WTC11 (cell line): Measurements from ENCODE around the gene LMBRD1. TPM values are rescaled to one million over a fixed set of nuclear protein-coding genes. Genes with fewer than 3 reads are reported as not detected.

Experiments used
- ATAC-seq: fragments of 200-7000 bp; cut with Tn5 transposase; 2 replicates; pipeline ENCODE4 v1.10.0; 2021; ENCODE audit warnings: mild to moderate bottlenecking, moderate library complexity
- CTCF ChIA-PET: fragments of 300-600 bp; sonication (Branson Sonifier 250); formaldehyde crosslinking; loops from one replicate; lab custom pipeline; 2021; ENCODE audit warnings: antibody characterized with exemption; lab: Charles Lee
- POLR2A ChIA-PET: fragments of 350-600 bp; sonication (Branson Sonifier 250); formaldehyde crosslinking; loops from one replicate; lab custom pipeline; 2021; ENCODE audit warnings: antibody characterized with exemption; lab: Charles Lee
- DNase-seq: peaks from one replicate; pipeline ENCODE4 v3.0.0; 2021; ENCODE audit warnings: low spot score
- H3K27ac Mint-ChIP-seq: 2 replicates; pipeline ENCODE4 v1.8.0; 2021; ENCODE audit warnings: mixed read lengths
- H3K27me3 Mint-ChIP-seq: 2 replicates; pipeline ENCODE4 v1.8.0; 2021; ENCODE audit warnings: low read depth, mild to moderate bottlenecking, moderate library complexity, mixed read lengths
- H3K36me3 Mint-ChIP-seq: 2 replicates; pipeline ENCODE4 v1.8.0; 2021; ENCODE audit warnings: mixed read lengths
- H3K4me1 Mint-ChIP-seq: 2 replicates; pipeline ENCODE4 v1.8.0; 2022; ENCODE audit warnings: mixed read lengths
- H3K4me3 Mint-ChIP-seq: 2 replicates; pipeline ENCODE4 v1.8.0; 2021; ENCODE audit warnings: mild to moderate bottlenecking, moderate library complexity, mixed read lengths
- H3K9me3 Mint-ChIP-seq: 2 replicates; pipeline ENCODE4 v1.8.0; 2021; ENCODE audit warnings: mixed read lengths
- ATF6 ChIP-seq: sonication (generic); formaldehyde crosslinking; IDR thresholded peaks from 2 replicates; pipeline ENCODE4 v1.8.1; 2023; ENCODE audit warnings: mild to moderate bottlenecking, missing genetic modification reagents
- CREM ChIP-seq: sonication (generic); formaldehyde crosslinking; IDR thresholded peaks from 2 replicates; pipeline ENCODE4 v1.8.1; 2022; ENCODE audit warnings: mild to moderate bottlenecking, missing genetic modification reagents, moderate library complexity
- ELF4 ChIP-seq: sonication (generic); formaldehyde crosslinking; IDR thresholded peaks from 2 replicates; pipeline ENCODE4 v1.8.1; 2022; ENCODE audit warnings: low read depth, mild to moderate bottlenecking, moderate library complexity, missing genetic modification reagents
- EMX1 ChIP-seq: fragments of 250-450 bp; sonication (Bioruptor Pico); IDR thresholded peaks from 2 replicates; pipeline ENCODE4 v1.8.0; 2021; ENCODE audit warnings: mild to moderate bottlenecking
- ETV6 ChIP-seq: sonication (generic); formaldehyde crosslinking; IDR thresholded peaks from 2 replicates; pipeline ENCODE4 v1.8.1; 2022; ENCODE audit warnings: mild to moderate bottlenecking, missing genetic modification reagents
- JUN ChIP-seq: sonication (generic); formaldehyde crosslinking; IDR thresholded peaks from 2 replicates; pipeline ENCODE4 v1.8.0; 2023; ENCODE audit warnings: mild to moderate bottlenecking, missing genetic modification reagents
- NR1H2 ChIP-seq: sonication (generic); formaldehyde crosslinking; IDR thresholded peaks from 2 replicates; pipeline ENCODE4 v1.9.0; 2021; ENCODE audit warnings: mild to moderate bottlenecking, moderate library complexity, missing genetic modification reagents
- PRRX2 ChIP-seq: fragments of 250-450 bp; sonication (Bioruptor Pico); IDR thresholded peaks from 2 replicates; pipeline ENCODE4 v1.8.0; 2021; ENCODE audit warnings: mild to moderate bottlenecking
- SOX15 ChIP-seq: fragments of 250-450 bp; sonication (Bioruptor Pico); IDR thresholded peaks from 2 replicates; pipeline ENCODE4 v1.9.0; 2021; ENCODE audit warnings: mild to moderate bottlenecking
- ZNF281 ChIP-seq: sonication (generic); formaldehyde crosslinking; IDR thresholded peaks from 2 replicates; pipeline ENCODE4 v1.8.0; 2023; ENCODE audit warnings: mild to moderate bottlenecking, missing genetic modification reagents
- ZNF671 ChIP-seq: fragments of 250-450 bp; sonication (Bioruptor Pico); IDR thresholded peaks from 2 replicates; pipeline ENCODE4 v1.8.0; 2021; ENCODE audit warnings: mild to moderate bottlenecking
- total RNA-seq: library from RNA; stranded (reverse); gene quantifications from 3 replicates; pipeline ENCODE4 v1.2.3, GENCODE V29; 2021
- TF ChIP-seq, protein P1 (sequence below): fragments of 250-450 bp; sonication (Bioruptor Pico); IDR thresholded peaks from 2 replicates; pipeline ENCODE4 v1.9.0; 2021; ENCODE audit warnings: moderate library complexity, mild to moderate bottlenecking, inconsistent platforms, borderline replicate concordance
- TF ChIP-seq, protein P2 (sequence below): sonication (generic); formaldehyde crosslinking; conservative IDR thresholded peaks from 2 replicates; pipeline ENCODE4 v1.8.1; 2023; ENCODE audit warnings: mild to moderate bottlenecking, low read depth, missing genetic modification reagents, moderate library complexity
- TF ChIP-seq, protein P3 (sequence below): fragments of 200-600 bp; IDR thresholded peaks from 2 replicates; pipeline ENCODE4 v1.8.0; 2022; ENCODE audit warnings: antibody characterized with exemption

LMBRD1 gene
- total RNA-seq, 1 experiment from 2014 or later = 15.0 TPM

GRCh38 chr6:69690986-69691385, 105.8 kb downstream of the LMBRD1 start:
- Mint-ChIP-seq H3K27ac (no peak overlapping the region), H3K4me1 (no peaks in the 10 kb centered on the region), H3K36me3 (no peaks in the 10 kb centered on the region), H3K9me3 (no peaks in the 10 kb centered on the region), H3K27me3 (no peaks in the 10 kb centered on the region), H3K4me3 (no peak overlapping the region)
- DNase-seq = no peak
- POLR2A ChIA-PET = no interaction called here
- CTCF ChIA-PET = no interaction called here
- TF ChIP-seq ETV6 (CRISPR knock-in tag) (no peak), ZNF671 (CRISPR knock-in tag) (no peak)
- ATAC-seq = no peak

- ChIA-PET CTCF (no interaction called here), POLR2A (no interaction called here)
- H3K27me3 Mint-ChIP-seq = no peaks in the 10 kb centered on the region
- H3K27ac Mint-ChIP-seq = no peak overlapping the region
- TF ChIP-seq ELF4 (CRISPR knock-in tag) (no peak), JUN (no peak), ZNF281 (CRISPR knock-in tag) (no peak), PRRX2 (no peak), NR1H2 (CRISPR knock-in tag) (no peak), CREM (no peak), SOX15 (CRISPR knock-in tag) (no peak), ATF6 (CRISPR knock-in tag) (no peak)
- TF ChIP-seq, protein P1, sequence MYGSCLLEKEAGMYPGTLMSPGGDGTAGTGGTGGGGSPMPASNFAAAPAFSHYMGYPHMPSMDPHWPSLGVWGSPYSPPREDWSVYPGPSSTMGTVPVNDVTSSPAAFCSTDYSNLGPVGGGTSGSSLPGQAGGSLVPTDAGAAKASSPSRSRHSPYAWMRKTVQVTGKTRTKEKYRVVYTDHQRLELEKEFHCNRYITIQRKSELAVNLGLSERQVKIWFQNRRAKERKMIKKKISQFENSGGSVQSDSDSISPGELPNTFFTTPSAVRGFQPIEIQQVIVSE (CRISPR knock-in tag) = no peak
- TF ChIP-seq, protein P2, sequence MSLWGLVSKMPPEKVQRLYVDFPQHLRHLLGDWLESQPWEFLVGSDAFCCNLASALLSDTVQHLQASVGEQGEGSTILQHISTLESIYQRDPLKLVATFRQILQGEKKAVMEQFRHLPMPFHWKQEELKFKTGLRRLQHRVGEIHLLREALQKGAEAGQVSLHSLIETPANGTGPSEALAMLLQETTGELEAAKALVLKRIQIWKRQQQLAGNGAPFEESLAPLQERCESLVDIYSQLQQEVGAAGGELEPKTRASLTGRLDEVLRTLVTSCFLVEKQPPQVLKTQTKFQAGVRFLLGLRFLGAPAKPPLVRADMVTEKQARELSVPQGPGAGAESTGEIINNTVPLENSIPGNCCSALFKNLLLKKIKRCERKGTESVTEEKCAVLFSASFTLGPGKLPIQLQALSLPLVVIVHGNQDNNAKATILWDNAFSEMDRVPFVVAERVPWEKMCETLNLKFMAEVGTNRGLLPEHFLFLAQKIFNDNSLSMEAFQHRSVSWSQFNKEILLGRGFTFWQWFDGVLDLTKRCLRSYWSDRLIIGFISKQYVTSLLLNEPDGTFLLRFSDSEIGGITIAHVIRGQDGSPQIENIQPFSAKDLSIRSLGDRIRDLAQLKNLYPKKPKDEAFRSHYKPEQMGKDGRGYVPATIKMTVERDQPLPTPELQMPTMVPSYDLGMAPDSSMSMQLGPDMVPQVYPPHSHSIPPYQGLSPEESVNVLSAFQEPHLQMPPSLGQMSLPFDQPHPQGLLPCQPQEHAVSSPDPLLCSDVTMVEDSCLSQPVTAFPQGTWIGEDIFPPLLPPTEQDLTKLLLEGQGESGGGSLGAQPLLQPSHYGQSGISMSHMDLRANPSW (CRISPR knock-in tag) = no peak
- TF ChIP-seq, protein P3, sequence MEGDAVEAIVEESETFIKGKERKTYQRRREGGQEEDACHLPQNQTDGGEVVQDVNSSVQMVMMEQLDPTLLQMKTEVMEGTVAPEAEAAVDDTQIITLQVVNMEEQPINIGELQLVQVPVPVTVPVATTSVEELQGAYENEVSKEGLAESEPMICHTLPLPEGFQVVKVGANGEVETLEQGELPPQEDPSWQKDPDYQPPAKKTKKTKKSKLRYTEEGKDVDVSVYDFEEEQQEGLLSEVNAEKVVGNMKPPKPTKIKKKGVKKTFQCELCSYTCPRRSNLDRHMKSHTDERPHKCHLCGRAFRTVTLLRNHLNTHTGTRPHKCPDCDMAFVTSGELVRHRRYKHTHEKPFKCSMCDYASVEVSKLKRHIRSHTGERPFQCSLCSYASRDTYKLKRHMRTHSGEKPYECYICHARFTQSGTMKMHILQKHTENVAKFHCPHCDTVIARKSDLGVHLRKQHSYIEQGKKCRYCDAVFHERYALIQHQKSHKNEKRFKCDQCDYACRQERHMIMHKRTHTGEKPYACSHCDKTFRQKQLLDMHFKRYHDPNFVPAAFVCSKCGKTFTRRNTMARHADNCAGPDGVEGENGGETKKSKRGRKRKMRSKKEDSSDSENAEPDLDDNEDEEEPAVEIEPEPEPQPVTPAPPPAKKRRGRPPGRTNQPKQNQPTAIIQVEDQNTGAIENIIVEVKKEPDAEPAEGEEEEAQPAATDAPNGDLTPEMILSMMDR = no peak
- no peaks in the 10 kb centered on the region for H3K9me3 Mint-ChIP-seq
- H3K4me3 Mint-ChIP-seq = no peak overlapping the region
- no peaks in the 10 kb centered on the region for H3K36me3 Mint-ChIP-seq
- ATAC-seq = no peak
- H3K4me1 Mint-ChIP-seq = peaks cover 9% of the 10 kb centered on the region
- no peak for DNase-seq
These were observed 116.5 kb downstream of the LMBRD1 start for GRCh38 chr6:69680302-69680701.

DNA sequence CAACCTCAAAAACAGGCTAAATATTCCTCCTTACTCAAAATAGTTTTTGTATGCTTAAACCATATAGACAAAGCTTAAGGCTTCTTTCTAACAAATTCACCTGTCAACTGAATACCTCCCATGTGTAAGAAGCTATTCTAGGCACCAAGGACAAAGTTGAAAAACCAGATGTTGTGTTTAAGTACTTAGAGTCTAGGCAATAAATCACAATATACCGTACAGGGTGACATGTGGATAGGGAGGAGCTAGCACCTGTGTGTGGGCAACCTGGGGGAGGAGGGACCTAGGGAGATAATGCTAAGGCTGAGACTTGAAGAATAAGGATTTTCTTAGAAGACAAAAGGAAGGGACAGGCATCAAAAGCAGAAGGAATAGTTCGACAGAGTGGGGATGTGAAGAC, 123.5 kb downstream of the LMBRD1 start:
- POLR2A ChIA-PET = no interaction called here
- DNase-seq = no peak
- no peak overlapping the region for H3K4me3 Mint-ChIP-seq
- H3K9me3 Mint-ChIP-seq = no peaks in the 10 kb centered on the region
- CTCF ChIA-PET = no interaction called here
- no peaks in the 10 kb centered on the region for H3K27me3 Mint-ChIP-seq
- H3K27ac Mint-ChIP-seq = no peak overlapping the region
- no peak for TF ChIP-seq EMX1
- H3K4me1 Mint-ChIP-seq = no peaks in the 10 kb centered on the region
- H3K36me3 Mint-ChIP-seq = no peaks in the 10 kb centered on the region
- ATAC-seq = no peak
